ENCODE measurements around the gene KRT83.

Gene KRT83

GRCh38 chr12:52320784-52321400 lies at the start of gene KRT83:
TSS of gene KRT83 (minus strand) at chr12:52321398. CDS start at chr12:52321335, 63 bp downstream.
- Histone ChIP-seq H3K36me3 (ENCODE audit: insufficient read depth, low read length) (no peaks in the 10 kb centered on the region), H3K9me2 (ENCODE audit: low read depth, low read length) (no peaks in the 10 kb centered on the region), H4K20me1 (ENCODE audit: insufficient read depth, low read length) (no peaks in the 10 kb centered on the region), H3K9ac (ENCODE audit: low read length) (no peak within 1 kb of the TSS), H3K4me1 (ENCODE audit: insufficient read depth, low read length, severe bottlenecking) (no peaks in the 10 kb centered on the region), H3K4me3 (ENCODE audit: low read depth, low read length, poor library complexity, severe bottlenecking) (no peak within 1 kb of the TSS), H2AFZ (ENCODE audit: low read length) (no peak within 1 kb of the TSS), H3K79me2 (ENCODE audit: insufficient read depth, low read length) (no peaks in the 10 kb centered on the region), H3K4me2 (ENCODE audit: low read length) (no peak within 1 kb of the TSS), H3F3A (ENCODE audit: insufficient read depth, low read length) (no peaks in the 10 kb centered on the region), H3K27ac (ENCODE audit: low read depth, low read length, poor library complexity, severe bottlenecking) (no peak within 1 kb of the TSS), H3K27me3 (ENCODE audit: insufficient read depth, low read length) (0 out of 2 replicates have a peak, but pooled peaks cover 15% of the 10 kb centered on the region), H3K9me3 (ENCODE audit: low read length) (no peaks in the 10 kb centered on the region)
- no peak for TF ChIP-seq CTCF (IDR thresholded peaks at IDR 0.05; ENCODE audit: low read length)
- TF ChIP-seq EZH2 (IDR thresholded peaks at IDR 0.05; ENCODE audit: borderline replicate concordance, low read length) = no peak

GRCh38 chr12:52369809-52370208 lies 48.6 kb upstream of the KRT83 start:
- TF ChIP-seq CTCF (IDR thresholded peaks at IDR 0.05; ENCODE audit: low read length) = no peak
- TF ChIP-seq EZH2 (IDR thresholded peaks at IDR 0.05; ENCODE audit: borderline replicate concordance, low read length) = no peak
- H2AFZ ChIP-seq (ENCODE audit: low read length) = no peak overlapping the region

GRCh38 chr12:52369211-52369610 lies 48.0 kb upstream of the KRT83 start:
- H3K4me2 ChIP-seq (ENCODE audit: low read length) = no peak overlapping the region
- no peaks in the 10 kb centered on the region for H3K36me3 ChIP-seq (ENCODE audit: insufficient read depth, low read length)
- no peaks in the 10 kb centered on the region for H3K27me3 ChIP-seq (ENCODE audit: insufficient read depth, low read length)
- no peak overlapping the region for H3K9ac ChIP-seq (ENCODE audit: low read length)
- no peaks in the 10 kb centered on the region for H3K9me2 ChIP-seq (ENCODE audit: low read depth, low read length)
- H3K4me3 ChIP-seq (ENCODE audit: low read depth, low read length, poor library complexity, severe bottlenecking) = no peak overlapping the region
- H3K79me2 ChIP-seq (ENCODE audit: insufficient read depth, low read length) = no peaks in the 10 kb centered on the region
- no peak for TF ChIP-seq CTCF (IDR thresholded peaks at IDR 0.05; ENCODE audit: low read length)
- no peak for TF ChIP-seq EZH2 (IDR thresholded peaks at IDR 0.05; ENCODE audit: borderline replicate concordance, low read length)
- H3K9me3 ChIP-seq (ENCODE audit: low read length) = 0 out of 2 replicates have a peak, but pooled peaks cover 2% of the 10 kb centered on the region
- no peaks in the 10 kb centered on the region for H3K4me1 ChIP-seq (ENCODE audit: insufficient read depth, low read length, severe bottlenecking)
- no peaks in the 10 kb centered on the region for H4K20me1 ChIP-seq (ENCODE audit: insufficient read depth, low read length)
- no peak overlapping the region for H2AFZ ChIP-seq (ENCODE audit: low read length)
- H3K27ac ChIP-seq (ENCODE audit: low read depth, low read length, poor library complexity, severe bottlenecking) = no peak overlapping the region
- no peaks in the 10 kb centered on the region for H3F3A ChIP-seq (ENCODE audit: insufficient read depth, low read length)

More at GRCh38 chr12:52369809-52370208, 48.6 kb upstream of the KRT83 start:
- Histone ChIP-seq H3K4me3 (ENCODE audit: low read depth, low read length, poor library complexity, severe bottlenecking) (no peak overlapping the region), H3K9me2 (ENCODE audit: low read depth, low read length) (no peaks in the 10 kb centered on the region), H3K4me1 (ENCODE audit: insufficient read depth, low read length, severe bottlenecking) (no peaks in the 10 kb centered on the region), H3K27ac (ENCODE audit: low read depth, low read length, poor library complexity, severe bottlenecking) (no peak overlapping the region), H3K4me2 (ENCODE audit: low read length) (no peak overlapping the region), H3K36me3 (ENCODE audit: insufficient read depth, low read length) (no peaks in the 10 kb centered on the region), H3F3A (ENCODE audit: insufficient read depth, low read length) (no peaks in the 10 kb centered on the region), H3K9ac (ENCODE audit: low read length) (no peak overlapping the region), H3K27me3 (ENCODE audit: insufficient read depth, low read length) (no peaks in the 10 kb centered on the region), H4K20me1 (ENCODE audit: insufficient read depth, low read length) (no peaks in the 10 kb centered on the region), H3K79me2 (ENCODE audit: insufficient read depth, low read length) (no peaks in the 10 kb centered on the region), H3K9me3 (ENCODE audit: low read length) (0 out of 2 replicates have a peak, but pooled peaks cover 2% of the 10 kb centered on the region)
